ENCODE data around the gene KIF12.
"Not testable (repeated sequence)": the region's sequence is repeated elsewhere in the genome, so short reads cannot be mapped to it uniquely, and the experiment has no call there.

Gene KIF12

DNA sequence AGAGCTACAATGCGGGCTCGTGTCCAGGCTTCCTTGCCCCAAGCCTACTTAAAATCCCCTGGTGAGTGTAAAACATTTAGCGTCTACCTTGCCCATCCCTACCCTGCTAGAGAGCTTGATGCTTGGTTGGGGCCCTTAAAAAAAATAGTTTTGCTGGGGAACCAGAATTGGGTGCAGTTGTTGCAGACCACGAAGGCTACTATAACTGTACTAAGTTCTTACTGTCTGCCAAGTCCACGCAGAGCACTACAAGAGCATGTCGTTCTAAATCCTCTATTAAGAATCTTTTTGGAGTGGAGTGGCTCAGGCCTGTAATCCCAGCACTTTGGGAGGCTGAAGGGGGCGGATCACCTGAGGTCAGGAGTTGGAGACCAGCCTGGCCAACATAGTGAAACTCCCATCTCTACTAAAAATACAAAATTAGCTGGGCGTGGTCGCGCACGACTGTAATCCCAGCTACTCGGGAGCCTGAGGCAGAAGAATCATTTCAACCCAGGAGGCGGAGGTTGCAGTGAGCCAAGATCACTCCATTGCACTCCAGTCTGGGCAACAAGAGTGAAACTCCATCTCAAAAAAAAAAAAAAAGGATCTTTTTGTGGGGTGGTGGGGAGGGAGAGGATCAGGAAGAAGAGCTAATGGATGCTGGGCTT is 16.2 kb downstream of the KIF12 start:
- not testable (repeated sequence) for DNase-seq

DNA sequence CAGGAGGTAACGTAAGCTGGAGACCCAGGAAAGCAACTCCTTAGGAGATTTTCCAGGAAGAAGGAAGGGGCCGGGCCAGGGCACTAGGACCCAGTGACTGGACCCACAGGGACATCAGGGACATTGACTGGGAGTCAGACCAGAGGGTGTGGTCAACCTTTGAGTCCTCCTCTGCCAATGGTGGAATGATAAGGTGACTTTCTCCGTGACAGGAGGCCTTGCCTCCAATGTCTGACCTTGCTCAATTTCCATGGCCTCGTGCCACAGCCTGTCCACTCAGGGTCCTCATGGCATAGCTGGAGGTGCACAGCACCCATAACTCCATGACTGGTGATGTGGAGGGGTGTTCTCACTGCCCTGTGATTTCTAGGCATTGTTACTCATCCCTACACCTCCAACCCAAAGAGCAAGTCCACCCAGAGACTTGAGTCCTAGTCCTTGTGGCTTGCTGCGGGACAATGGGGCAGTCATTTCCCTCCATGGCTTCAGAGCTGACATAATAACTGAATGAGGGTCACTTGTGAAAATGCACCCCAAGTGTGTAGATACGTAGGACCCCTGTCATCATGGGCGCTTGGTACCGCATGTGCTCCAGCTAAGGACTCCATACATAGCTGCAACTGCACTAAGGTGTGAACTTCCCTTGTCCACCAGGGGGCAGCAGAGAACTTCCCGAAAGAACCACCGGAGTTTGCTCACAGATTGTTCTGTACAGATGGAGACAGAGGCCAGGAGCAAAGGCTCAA is 16.9 kb downstream of the KIF12 start:
- DNase-seq = peak; percentile 71

GRCh38 chr9:114081441-114082016 is 17.6 kb downstream of the KIF12 start:
- DNase-seq = no peak

- DNase-seq = no peak
These were observed 18.2 kb downstream of the KIF12 start for GRCh38 chr9:114080773-114081440.

DNA sequence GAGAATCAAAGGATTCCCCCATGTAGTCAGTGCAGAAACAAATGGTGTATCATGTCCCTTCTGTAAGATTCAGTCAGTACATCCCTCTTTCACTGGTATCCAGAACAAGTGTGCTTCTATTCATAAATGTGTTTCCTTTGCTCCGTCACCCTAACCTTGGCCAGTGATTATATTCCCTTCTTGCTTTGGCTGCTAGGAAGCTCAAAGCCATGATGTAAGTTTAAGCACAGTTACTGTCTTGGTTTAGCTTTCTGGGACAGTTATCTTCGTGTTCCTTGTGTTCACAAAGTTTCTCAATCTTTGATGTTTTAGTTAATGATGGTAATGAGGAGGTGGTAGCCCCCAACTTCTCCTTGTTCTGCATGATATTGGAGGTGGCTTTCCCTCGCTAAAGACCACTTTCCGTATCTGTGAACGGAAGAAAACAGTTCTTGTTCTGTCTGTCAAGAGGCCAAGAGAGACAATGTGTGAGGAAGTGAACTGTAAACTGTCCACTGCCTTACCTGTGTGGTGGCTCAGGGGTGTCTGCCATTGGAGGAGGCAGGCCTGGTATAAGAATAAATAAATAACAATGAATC is 18.8 kb downstream of the KIF12 start:
- DNase-seq = no peak

GRCh38 chr9:114078781-114079156 is 20.3 kb downstream of the KIF12 start:
- DNase-seq = no peak

DNA sequence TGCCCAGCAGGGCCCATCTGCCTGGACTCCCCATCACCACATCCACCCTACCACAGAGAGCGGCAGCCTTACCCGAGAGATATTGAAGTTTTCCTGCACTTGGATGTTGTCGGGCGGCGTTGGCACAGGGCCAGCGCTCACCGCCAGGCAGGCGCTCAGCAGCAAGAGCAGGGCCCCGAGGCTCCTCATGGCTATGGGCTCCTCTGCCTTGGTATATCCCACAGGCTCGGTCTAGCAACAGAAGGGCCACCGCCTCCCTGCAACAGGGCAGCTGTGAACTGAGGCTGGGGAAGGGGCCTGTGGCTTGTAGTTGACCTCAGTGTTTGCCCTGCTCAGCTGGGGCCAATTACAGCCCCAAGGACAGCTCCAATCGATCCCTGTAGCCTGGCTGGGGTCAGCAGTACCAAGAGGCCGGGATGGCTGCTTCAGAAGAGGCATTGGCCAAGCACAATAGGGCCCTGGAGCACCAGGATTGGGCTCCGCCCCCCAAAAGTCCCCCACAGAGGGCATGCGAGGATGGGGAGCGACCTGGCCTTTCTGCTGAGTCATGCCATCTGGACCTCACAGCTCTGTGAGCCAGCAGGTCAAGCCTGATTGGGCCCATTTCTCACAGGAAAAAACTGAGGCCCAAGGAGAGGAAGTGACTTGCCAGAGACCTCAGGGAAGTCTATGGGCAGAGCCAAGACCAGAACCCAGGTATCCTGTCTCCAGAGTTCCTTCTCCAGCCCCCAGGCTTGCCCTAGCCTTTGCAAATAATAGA is 20.9 kb downstream of the KIF12 start, which contains the start of gene AMBP:
AMBP (minus strand) TSS at position 280 of the 760 bp plus-strand sequence; CDS start at position 189, 91 bp downstream.
- no peak for DNase-seq

DNA sequence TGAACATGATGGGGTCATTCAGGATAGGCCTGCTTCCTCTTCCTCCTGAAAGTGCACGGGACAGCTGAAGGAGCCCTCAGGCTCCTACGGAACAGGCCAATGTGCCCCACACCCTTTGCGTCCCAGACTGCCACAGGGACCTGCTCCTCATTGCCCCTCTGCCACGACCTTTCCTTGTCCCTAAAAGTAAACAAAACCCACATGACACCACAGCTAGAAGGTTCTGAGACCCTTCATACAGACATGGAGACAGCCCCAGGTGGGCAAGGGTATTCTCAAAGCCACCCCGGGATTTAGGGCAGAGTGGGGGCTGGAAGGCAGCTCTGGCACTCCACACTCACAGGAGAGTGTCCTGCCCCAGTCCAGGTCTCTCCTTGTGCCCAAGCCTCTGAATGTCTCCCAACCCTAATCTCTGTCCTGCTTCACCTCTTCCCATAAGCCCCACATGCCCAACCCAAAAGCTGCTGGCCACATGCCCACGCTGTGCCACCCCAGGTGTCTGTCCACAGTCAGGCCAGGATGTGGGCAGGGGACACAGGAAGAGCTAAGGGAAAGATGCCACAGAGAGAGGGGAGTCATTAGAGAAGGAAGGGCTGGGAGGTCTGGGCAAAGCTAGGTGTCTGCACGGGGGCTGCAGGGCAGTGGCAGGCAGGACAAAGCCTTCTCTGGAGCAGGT is 21.8 kb downstream of the KIF12 start:
- no peak for DNase-seq

DNA sequence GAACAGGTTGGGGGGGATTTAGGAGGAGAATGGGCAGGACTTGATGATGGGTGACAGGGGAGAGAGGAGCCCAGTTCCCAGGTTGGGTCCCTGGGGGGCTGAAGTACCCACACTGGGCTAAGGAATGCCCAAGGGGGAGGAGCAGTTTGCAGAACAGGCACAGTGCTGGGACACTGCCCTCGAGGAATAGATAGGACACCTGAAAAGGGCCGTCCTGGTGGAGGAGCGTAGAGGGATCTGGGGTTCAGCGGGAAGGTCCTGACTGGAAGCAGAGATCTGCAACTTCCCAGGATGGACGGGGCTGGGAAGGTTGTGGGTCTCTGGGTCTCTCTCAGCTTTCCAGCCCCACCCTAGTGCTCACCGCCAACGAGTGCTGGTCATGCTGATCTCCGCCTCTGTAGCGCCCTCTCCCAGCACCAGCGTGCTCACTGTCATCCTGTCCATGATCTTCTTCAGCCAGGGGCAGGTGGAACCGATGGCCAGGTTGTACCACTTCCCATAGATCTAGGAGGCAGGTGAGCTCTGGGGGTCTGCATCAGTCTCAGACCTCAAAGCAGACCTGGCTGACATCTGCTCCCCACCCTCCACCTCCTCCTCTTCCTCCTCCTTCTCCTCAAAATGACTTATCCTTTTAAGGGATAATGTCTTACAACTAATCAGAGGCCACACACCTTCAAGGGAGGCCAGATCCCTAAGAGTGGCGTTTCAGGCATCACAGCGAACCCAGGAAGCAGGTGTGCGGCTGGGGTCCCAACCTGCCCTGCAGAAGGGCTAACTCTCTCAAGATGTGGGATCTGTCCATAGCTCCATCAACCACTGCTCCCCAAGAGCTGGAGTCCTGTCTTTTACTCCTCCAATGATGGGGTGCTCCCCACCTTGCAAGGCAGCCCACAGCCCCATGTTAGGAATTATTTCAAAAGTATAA is 22.6 kb downstream of the KIF12 start:
- no peak for DNase-seq

DNA sequence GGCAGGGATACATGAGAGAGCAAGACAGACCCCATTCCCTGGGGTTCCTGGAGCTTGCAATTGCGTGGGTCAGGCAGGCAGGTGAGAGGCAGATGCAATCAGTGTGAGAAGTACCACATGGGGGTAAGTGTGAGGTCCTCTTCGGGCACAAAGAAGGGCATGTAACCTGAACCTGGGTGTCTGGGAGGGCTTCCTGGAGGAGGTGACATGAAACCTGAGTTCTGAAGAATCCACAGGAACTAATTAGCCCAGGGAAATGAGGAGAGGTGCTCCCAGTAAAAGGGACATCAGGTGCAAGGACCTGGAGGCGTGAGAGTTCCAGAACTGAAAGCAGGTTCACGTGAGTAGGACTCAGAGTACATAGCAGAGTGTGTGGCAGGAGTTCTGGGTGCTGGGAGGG is 23.5 kb downstream of the KIF12 start:
- DNase-seq = no peak

- DNase-seq = no peak
These were observed 26.6 kb downstream of the KIF12 start for GRCh38 chr9:114072184-114073140.

DNA sequence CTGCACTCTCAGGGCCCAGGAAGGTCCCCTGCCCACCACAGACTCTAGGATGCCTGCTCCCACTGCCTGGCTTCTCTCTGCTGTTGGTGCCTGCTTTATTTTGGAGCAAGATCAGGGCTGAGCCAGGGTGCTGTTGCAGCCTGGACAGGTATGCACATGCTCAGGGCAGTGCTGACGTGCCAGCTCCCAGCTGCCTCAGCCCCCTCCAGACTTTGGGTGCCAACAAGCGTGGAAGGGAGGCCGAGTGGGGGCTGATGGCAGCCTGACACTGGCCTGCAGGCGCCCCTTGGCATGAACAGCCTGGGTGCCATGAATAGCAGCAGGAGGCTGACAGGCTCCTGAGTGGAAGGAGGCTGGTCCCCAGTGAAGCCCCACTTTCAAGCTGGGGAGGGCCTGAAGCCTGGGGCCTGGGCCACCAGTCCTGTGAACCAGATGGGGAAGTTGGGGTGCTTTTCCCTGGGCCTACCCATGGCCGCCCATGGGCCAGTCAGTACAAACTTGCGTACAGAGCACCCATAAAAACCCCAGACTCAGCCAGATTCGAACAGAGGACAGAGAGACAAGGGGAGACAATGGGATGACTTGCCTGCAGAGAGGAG is 27.8 kb downstream of the KIF12 start:
- no peak for DNase-seq

DNA sequence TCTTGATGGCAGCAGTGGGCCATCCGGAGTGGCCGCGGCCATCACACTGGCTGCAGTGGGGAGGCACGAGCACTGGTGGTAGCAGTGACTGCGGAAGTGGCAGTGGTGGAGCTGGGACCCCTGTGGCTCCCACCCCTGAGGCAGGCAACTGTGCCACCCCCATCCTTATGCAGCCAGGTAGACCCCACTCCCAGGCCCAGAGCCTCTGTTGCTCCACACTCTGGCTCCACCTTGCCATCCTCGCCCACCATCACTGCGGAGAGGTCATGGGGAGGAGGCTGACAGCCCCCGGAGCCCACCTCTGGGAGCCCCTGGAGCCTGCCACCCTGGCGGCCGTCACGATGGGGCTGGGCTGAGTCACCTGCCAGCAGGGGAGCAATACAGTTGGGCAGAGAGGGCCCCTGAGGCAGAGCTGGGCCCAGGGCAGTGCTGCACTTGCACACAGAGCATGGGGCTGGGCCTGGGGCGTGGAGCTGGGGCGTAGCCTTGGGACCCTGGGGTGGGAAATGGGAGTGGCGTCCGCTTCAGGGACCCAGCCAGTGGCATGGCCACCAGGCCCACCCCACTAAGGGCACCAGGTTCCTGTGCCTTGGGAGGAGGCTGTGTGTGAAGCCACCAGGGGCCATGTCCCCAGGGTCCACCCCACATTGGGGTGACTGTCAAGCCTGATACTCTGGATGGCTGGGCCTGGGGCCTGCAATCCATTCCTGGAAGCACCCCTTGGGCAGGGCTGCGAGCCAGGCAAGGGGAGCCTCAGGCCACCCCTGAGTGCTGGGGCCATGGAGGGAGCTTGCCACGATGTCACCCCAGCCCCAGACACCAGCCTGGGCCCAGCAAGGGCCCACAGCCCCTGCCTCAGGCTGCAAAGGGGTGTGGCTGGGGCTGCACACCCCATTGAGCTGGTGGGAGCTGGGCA is 28.6 kb downstream of the KIF12 start:
- DNase-seq = no peak

DNA sequence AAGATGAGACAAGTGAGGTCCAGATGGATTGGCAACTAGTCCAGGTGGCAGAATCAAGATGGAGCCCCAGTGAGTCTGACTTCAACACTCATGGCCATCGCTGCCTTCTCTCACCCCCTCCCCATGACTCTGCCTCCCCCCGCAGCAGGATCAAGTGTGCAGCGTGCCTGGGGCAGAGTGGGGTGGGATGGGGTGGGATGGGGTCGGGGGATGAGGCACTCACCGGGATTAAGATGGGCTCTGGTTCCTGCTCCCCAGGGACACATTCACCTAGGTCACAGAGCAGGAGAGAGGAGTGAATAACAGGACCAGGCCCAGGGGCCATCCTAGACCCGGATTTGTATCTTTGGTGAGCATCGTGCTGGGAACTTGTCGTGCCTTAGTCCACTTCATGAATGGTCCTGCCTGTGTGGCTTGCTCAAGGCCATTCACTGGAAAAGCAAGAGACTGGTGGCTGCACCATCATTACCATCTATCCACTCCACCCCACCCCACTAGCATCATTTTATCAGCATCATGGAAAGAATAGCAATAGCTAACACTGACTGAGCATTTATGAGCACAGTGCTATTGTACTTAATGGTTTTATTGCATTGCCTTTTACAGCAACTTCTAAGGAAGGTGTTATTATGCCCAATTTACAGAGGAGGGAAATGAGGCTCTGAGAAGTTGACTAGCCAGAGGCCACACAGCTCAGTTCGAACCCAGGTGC is 29.5 kb downstream of the KIF12 start:
- no peak for DNase-seq

DNA sequence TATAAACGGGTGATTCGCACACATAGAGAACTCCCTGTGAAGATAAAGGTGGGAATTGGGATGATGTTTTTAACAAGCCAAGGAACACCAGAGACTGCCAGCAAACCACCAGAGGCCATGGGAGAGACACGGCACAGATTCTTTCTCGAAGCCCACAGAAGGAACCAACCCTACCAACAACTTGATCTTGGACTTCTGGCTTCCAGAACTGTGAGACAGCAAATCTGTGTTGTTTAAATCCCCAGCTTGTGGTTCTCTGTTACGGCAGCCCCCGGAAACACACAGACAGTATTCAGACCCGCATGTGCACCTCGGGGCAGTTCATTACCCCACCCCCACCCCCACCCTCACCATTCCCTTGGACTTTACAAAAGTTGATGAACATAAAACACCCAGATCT is 33.8 kb downstream of the KIF12 start:
- DNase-seq = no peak

DNA sequence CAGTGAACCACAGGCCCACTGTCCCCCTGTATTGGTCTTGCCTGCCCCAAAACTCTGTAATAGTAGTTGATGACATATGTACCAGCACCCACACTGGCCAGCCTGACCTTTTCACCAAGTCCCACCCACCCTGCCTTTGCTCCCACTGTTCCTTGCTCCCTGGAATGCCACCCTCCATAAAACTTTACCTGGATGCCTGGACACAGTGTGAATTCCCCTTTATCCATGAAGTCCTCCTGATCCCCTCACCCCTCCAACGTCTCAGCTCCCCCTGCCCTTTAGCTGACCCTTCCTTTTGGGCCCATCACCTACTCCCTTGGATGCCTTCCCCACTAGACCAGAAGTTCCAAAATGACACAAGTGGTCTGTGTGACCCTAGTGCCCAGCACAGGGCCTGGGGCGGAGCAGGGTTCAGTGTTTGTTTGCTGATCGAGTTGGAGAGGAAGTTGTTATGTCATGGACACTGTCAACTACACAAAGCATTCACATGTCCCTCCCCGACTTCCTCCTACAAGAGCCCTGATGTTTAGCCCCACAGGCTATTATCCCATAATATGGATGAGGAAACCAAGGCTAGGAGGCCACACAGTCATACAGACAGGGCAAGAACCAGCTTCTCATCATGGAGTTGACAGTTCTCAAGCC is 37.1 kb downstream of the KIF12 start:
- DNase-seq = no peak

DNA sequence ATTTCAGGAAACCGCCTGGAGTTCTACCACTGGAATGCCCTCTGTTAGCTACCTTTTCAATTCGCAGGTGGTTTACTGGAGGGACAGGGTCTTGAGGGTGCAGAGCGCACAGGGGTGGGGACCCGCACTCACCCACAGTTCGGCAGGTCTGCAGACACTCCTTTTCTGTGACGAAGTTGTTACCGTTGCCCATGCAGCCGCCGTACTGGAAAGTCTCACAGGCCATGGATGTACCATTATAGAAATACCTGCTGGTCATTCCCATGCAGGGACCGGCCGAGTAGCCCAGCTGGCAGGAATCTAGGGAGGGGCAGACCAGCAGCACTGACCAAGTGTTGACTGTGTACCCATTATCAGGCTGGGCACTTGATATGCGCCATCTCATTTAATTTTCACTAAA is 37.8 kb downstream of the KIF12 start:
- DNase-seq = no peak
